Neural progenitor cell (in vitro differentiated cells): Measurements from ENCODE around the gene ZNF385A.

Source experiments
- CTCF ChIP-seq: fragments of 200-600 bp; sonication (generic); IDR thresholded peaks from 2 replicates; pipeline ENCODE4 v1.5.1; 2017; ENCODE audit warnings: antibody characterized with exemption, mild to moderate bottlenecking
- EZH2 ChIP-seq: fragments of 200-600 bp; sonication (generic); IDR thresholded peaks from 2 replicates; pipeline ENCODE4 v1.6.1; 2017; ENCODE audit warnings: antibody characterized with exemption, mild to moderate bottlenecking, moderate library complexity

DNA sequence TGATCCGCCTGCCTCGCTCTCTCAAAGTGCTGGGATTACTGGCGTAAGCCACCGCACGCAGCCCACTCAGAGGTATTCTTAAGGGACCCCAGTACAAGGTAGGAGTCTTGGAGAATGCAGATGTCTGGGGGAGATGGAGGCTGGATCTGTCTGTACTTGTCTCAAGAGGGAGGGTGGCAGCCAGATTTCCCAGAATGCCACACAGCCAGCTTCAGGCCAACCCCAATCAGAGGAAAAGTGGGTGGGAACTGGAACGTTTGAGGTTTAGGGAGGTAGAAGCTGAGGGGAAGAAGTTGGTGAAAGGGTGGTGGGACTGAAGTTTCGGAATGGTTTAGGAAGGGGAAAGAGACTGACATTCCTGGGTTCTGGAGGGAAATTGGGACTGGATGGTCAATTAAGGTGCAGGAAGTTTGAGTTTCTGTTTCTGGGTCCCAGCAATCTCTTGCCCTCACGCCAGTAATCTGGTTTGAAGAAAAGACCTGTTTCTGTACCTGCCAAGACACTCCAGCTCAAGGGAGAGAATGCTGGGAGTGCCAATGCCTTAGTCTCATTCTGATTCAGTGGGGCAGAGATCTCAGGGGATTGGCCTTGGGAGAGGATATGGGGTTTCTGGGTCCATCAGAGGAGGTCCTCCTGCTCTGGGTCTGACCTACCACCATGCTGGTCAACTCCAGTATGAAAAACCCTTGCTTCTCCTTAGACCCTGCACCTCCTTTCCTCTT is 8.1 kb upstream of the ZNF385A start:
- no peak for TF ChIP-seq CTCF
- TF ChIP-seq EZH2, result no peak
